Hepatocyte (in vitro differentiated cells): Measurements from ENCODE around the gene FBLL1.

Experiments used
- EZH2 ChIP-seq: fragments of 200-600 bp; sonication (generic); IDR thresholded peaks from 2 replicates; pipeline ENCODE4 v1.6.1; 2016; ENCODE audit warnings: antibody characterized with exemption, mild to moderate bottlenecking, borderline replicate concordance
- EZH2phosphoT487 ChIP-seq: fragments of 200-600 bp; sonication (generic); IDR thresholded peaks from one replicate; pipeline ENCODE4 v1.6.1; 2018; ENCODE audit warnings: antibody characterized with exemption, mild to moderate bottlenecking, low read depth, moderate library complexity; ENCODE audit not compliant: unreplicated experiment, severe bottlenecking
- TF ChIP-seq, protein P1 (sequence below): fragments of 200-600 bp; sonication (generic); IDR thresholded peaks from 2 replicates; pipeline ENCODE4 v1.5.1; 2016; ENCODE audit warnings: antibody characterized with exemption, mild to moderate bottlenecking; ENCODE audit not compliant: poor library complexity

DNA sequence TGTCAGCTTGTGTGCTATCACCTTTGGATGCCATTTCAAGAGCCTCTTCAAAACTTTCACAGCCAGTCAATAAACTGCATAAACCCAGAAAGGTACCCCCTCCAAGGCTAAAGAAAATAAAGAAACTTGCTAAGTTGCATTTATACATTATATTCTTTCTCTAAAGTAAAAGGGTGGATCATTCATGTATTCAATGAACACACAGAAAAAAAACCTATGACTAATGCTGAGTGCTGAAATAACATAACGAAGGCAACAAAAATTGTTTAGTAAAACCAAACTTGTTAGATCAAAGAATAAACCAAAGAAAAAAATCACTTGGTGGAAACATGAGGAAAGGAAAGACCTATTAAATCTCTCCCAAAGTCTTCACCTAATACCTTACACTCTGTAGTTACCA lies 34.9 kb downstream of the FBLL1 start:
- TF ChIP-seq, protein P1, sequence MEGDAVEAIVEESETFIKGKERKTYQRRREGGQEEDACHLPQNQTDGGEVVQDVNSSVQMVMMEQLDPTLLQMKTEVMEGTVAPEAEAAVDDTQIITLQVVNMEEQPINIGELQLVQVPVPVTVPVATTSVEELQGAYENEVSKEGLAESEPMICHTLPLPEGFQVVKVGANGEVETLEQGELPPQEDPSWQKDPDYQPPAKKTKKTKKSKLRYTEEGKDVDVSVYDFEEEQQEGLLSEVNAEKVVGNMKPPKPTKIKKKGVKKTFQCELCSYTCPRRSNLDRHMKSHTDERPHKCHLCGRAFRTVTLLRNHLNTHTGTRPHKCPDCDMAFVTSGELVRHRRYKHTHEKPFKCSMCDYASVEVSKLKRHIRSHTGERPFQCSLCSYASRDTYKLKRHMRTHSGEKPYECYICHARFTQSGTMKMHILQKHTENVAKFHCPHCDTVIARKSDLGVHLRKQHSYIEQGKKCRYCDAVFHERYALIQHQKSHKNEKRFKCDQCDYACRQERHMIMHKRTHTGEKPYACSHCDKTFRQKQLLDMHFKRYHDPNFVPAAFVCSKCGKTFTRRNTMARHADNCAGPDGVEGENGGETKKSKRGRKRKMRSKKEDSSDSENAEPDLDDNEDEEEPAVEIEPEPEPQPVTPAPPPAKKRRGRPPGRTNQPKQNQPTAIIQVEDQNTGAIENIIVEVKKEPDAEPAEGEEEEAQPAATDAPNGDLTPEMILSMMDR = no peak
- no peak for TF ChIP-seq EZH2phosphoT487
- TF ChIP-seq EZH2 = no peak
